Stimulated activated CD8-positive, alpha-beta memory T cell treated with anti-CD3 and anti-CD28 coated beads, Interleukin-2, amount 100 ng/mL, for 1 hour (primary cell): ENCODE results near the gene SVIL.
"Not testable (repeated sequence)": the region's sequence is repeated elsewhere in the genome, so short reads cannot be mapped to it uniquely, and the experiment has no call there.

Experiments used
- DNase-seq, 2 donors: peaks; one replicate each; pipeline ENCODE4 v3.0.0-alpha.2; 2020; ENCODE audit warnings: low read depth in 2 of 2

SVIL gene

DNA sequence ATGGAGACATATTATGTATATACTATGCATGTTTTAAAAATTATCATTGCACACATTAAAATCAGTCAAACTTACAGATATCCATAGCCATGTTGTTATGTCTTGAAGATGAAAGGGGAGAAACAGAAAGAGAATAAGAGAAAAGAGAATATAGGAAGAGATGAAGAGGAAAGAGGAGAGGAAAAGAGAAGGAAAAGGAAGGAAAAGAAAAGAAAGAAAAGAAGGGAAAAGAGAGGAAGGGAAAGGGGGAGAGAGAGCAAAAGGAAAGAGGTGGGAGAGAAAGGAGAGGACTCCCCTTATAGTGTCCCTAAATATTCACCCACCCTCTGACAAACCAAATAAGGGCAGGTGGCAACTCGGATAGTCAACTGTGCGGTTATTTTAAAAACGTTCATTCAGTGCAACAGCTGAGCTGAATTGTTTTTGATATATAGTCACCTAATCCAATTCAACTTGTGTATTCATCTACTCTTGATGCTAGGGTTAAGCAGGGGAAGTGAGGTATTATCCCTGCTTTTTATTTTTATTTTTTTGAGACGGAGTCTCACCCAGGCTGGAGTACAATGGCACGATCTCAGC is 14.6 kb downstream of the SVIL start:
- DNase-seq = no peak

DNA sequence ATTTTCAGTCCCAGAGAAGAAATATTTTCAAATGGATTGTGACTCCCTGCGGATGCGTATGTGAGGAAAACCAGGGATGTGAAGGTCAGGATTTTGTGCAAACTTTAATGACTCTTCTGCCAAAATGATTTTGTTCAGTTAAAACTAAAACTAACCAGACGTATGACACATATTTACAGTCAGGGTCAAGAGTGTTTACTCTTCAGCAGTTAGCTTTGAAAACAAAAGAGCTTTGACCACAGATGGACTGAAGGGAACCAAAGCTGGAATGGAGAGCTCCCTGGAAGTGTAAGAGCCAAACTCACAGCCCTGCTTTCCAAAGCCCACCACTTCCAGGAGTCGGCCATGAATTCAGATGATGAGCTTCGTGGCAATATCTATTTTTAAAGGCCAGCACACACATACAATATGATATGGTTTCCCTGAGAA is 15.5 kb downstream of the SVIL start:
- no peak for DNase-seq

DNA sequence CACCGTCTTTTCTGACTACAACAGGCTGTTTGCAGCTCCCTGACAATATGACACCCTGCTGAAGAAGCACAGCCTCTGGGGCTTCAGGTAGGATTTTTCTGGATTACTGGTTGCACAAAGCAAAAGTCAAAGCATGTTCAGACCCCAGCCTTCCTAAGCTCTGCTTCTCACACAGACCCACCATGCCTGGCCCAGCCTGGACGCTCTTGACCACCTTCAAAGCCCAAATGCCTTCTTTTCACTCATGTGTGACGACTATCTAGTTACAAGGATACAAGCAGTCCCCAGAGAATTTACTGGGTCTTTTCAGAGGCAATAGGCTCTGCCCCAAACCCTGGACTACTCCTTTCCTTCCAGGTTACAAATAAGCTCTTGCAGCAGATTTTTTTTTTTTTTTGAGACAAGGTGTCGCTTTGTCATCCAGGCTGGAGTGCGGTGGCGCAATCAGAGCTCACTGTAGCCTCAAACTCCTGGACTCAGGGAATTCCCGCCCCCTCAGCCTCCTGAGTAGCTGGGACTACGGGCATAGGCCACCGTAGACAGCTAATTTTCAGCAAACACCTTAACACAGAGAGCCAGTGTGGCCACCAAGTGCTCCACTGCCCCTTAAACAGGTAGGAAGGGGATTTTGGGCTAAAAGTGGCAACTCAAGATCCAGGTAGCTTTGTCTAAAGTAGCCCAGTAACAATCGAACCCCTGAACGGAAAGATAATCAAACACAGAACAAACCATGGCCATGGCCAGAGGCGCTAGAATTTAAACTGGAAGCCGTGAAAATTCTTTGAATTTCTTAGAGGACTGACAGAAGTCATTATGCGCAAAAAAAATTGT is 16.2 kb downstream of the SVIL start:
- DNase-seq = no peak

DNA sequence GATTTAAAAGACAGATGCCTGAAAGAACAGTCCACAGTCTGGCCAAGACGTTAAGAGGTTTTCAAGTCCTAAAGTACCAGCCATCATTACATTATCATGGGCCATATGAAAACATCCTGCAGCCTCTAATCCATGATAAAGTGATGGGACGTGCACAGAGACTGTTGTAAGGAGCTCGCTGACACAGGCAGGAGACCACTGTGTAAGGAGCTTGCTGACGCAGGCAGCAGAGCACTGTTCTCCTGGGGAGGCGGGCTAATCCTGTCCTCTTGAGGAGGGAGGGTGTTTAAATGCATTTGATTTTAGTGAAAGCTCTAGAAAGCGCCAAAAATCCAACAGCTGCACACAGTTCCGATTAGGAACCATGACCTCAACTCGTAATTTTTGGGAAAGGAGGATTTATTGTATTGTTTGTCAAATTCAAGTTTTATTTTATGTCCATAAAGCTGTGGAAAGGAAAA is 16.9 kb downstream of the SVIL start:
- no peak for DNase-seq

DNA sequence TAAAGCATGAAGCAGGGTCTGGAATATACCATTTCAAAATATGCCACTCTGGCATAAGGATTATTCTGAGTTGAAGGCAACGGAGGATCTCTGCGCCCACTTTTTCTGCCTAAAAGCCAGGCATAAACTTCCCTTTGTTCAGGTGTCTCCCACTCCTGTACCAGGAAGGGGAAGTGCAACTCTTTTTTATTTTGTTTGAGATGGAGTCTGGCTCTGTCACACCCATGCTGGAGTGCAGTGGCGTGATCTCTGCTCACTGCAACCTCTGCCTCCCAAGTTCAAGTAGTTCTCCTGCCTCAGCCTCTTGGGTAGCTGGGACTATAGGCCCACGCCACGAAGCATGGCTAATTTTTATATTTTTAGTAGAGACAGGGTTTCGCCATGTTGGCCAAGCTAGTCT is 18.2 kb downstream of the SVIL start:
- DNase-seq = no peak

DNA sequence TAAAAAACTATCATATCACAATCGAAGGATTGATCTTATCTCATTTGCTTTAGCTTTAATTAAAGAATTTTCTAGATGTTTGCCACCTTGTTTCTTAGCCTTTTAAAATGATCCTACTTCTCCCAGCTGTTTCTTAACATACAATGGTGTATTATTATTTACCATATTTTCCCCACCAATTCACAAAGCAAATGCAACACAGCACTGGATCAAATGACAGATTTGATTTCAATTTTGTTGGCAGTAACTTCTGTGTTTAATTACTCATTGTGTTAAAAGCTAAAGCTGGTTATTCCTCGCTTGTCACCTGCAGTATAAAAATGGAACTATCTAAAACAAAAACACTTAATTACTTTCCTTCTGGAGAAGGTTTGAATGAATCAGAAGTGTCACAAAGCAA is 19.6 kb downstream of the SVIL start:
- DNase-seq = no peak

DNA sequence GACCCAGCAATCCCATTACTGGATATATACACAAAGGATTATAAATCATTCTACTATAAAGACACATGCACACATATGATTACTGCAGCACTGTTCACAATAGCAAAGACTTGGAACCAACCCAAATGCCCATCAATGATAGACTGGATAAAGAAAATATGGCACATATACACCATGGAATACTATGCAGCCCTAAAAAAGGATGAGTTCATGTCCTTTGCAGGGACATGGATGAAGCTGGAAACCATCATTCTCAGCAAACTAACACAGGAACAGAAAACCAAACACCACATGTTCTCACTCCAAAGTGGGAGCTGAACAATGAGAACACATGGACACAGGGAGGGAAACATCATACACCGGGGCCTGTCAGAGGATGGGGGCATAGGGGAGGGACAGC is 20.5 kb downstream of the SVIL start:
- DNase-seq = not testable (repeated sequence)

DNA sequence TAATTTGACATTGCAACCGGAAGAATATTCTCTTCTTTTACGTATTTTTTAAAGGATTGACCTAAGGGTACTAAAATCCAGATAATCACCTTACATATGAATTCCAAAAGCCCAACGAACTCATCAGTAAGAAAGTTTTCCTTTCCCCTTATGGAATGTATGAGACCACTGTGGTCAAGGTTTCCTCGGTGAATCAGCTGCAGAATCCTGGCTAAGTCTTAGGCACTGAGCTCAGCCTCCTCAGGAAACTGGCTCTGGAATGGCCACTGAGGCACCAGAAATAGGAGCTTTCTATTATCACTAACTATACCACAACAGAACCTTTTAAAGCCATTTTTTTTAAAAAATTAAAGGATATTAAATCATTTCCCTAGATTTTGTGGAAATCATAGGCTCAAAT is 21.0 kb downstream of the SVIL start:
- no peak for DNase-seq

DNA sequence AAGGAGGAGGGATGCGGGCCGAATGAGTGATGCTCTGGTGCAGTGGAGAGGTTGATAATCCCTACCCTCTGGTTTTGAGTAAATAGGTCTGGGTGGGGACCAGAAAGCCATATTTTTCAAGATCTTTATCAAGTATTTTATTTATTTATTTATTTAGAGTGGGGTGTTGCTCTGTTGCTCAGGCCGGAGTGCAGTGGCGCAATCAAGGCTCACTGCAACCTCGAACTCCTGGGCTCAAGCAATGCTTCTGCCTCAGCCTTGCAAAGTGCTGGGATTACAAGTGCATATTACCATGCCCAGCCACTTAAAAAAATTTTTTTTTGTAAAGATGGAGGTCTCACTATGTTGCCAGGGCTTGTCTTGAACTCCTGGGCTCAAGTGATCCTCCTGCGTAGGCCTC is 21.6 kb downstream of the SVIL start:
- no peak for DNase-seq

DNA sequence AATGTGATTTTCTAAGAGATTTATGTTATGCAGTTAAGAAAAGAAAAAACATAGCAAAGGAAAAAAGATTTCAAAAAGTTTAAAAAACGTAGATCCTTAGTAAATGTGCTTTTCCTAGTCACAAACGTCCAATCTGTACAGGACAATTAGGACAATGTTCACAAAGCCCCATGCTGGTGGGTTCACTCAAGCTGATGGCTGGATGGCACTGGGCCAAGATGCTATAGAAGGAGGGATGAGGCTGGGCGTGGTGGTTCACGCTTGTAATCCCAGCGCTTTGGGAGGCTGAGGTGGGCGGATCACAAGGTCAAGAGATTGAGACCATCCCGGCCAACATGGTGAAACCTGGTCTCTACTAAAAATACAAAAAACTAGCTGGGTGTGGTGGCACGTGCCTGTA is 22.1 kb downstream of the SVIL start:
- no peak for DNase-seq

DNA sequence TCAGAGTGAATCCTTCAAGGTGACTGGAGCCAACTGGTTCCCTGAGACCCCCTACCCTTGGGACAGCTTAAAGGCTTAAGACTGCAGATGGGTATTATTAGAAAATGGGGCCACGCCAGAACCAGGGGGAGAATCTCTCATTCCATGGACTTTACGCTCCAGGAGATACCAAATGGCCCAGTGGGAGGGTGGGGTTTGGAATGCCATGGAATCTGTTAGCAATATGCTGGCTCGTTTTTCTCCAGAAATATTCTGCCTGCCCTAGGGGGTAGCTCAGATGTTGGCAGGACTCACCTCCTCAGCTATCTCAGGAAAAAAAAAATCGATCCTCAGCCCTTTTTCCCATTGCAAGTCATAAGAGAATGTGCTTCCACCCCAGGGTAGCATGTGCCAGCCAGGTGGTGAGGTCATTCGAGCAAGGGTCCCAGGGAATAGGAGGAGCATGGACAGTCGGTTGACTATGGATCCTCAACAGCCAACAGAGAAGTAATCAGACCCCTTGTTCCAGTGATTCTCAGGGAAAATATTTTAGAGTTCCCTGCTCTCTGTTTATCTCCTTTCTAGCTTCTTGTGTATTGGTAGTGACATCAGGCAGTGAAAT is 22.9 kb downstream of the SVIL start:
- DNase-seq = no peak

DNA sequence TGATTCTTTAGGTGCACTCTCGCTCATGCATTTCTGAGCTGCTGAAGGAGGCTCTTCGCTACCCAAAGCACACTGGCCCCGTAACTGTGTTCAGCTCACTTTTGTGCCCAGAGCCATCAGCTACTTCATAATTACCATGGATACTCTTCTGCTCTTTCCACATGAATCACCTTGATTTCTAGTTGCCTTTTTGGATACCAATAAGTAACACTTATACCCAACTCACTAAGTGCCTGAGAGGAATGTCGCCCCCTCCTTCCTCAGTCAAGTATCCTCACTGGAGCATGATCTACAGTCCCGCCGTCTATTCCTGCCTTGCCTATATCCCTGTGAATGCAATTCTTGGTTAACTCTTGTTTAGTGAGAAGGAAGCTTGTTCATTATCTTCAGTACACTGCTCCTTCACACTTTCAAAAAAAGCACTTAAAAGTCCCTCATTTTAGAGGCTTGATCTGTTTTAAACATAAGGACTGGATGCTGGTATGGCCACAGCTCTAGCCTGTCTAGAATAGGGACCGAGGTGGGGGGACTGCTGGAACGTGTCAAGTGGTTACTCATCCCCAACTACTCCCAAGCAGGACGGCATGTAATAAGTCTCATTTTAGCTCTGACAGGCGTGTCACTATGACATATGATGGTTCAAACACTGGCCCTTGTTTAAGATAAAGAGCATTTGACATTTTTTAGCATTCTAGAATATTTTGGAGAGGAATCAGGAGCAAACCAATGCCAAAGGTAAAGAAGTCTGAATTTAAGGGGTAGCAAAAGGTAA is 23.7 kb downstream of the SVIL start:
- no peak for DNase-seq

DNA sequence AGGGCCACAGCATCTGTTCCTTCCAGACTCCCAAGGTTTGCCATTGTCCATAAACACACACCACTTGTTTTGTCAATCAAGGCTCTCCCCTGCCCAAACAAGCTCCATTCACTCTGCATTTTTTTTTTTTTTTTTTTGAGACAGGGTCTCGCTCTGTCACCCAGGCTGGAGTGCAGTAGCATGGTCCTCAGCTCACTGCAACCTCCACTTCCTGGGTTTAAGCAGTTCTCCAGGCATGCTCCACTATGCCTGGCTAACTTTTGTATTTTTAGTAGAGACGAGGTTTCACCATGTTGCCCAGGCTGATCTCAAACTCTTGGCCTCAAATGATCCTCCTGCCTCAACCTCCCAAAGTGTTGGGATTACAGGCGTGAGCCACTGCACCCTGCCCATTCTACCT is 24.4 kb downstream of the SVIL start:
- DNase-seq = not testable (repeated sequence)

DNA sequence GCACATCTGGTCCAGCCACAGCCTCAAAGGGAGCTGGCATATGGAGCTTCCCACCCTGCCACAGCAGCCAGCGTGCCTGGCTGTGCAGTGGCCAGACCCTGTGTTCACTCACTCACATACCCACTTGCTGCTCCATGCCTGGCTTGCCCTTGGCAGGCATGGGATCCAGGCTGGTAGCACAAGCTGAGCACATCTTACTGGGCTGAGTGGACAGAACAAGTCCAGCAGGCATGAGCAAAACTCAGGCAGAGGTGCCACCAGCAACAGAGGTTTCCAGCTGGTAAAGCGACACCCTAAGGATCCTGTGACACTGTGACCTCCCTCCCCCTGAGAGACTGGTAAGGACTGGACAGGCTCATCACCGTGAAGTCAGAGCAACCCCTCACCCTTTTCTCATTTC is 25.1 kb downstream of the SVIL start:
- DNase-seq = no peak

DNA sequence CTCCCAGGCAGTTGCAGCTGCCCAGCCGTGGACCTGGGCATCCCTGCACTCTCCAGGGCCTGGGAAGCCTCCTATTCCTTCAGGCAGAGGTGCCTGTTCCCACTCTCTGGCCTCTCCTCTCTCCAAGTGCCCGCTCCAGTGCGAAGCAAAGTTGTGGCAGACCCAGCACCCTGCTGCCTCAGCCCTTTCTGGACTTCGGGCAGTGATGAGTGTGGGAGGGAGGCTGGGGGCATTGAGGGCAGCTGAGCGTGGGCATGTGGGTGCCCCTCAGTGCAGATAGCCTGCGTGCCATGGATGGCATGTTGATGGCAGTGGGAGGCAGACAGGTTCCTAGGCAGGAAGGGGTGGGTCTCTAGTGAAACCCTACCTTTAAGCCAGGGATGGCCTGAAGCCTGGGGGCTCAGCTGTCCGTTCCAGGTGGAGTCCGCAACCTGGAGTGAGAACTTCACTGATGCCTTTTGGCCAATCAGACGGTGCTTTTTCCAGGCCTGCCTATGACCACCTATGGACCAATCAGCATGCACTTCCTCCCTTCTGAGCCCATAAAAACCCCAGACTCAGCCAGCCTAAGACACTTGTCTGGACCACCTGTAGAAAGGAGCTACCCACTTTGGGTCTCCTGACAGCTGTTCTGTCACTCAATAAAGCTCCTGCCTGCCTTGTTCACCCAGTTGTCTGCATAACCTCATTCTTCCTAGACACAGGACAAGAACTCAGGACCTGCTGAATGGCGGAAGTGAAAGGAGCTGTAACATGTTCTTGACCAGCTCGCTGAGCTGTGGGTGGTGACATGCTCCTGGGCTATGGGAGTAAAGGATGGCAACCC is 26.1 kb downstream of the SVIL start:
- DNase-seq = no peak

DNA sequence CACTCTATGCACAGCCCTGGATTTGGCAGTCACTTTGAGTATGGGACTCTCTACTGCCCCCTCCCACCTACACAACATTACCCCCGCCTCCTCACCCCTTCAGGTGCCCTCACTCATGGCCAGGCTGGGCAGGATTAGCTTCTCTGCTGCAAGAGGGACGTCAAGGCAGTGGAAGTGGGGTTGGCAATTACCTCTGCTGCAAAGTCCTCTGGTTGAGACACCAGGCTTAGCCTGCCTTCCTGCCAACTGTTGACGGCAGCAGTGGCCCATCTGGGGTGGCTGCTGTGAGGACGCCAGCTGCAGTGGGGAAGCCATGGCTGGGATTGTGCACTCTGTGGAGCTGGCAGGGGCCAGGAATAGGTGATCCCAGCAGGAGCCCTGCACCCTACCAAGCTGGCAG is 26.7 kb downstream of the SVIL start:
- DNase-seq = no peak

DNA sequence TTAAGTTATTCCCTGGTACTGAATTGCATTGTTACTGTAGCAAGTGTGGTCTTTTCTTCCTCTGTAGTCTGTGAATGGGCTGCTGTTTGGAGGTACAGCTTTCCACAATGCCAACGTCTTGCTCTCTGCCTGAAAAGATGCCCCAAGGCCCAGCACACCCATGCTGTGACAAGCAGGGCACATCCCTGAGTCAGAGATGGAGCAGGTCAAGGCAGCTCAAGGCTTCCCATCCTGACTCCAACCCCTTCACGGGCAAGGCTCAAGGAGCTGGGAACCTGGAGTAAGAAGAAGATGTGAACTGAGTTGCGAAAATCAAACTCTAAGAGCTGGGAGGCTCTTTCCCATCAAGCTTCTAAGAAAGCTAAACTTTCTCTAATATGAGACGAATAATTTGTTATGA is 27.2 kb downstream of the SVIL start:
- DNase-seq = no peak

DNA sequence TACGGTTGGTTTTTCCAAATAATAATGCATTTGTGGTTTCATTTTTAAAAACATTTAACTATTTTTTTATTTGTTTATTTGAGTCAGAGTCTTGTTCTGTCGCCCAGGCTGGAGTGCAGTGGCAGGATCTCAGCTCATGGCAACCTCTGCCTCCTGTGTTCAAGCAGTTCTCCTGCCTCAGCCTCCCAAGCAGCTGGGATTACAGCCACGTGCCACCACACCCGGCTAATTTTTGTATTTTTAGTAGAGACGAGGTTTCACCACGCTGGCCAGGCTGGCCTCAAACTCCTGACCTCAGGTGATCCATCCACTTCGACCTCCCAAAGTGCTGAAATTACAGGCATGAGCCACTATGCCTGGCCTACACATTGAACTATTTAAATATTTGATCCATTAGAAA is 28.1 kb downstream of the SVIL start:
- DNase-seq = not testable (repeated sequence)

DNA sequence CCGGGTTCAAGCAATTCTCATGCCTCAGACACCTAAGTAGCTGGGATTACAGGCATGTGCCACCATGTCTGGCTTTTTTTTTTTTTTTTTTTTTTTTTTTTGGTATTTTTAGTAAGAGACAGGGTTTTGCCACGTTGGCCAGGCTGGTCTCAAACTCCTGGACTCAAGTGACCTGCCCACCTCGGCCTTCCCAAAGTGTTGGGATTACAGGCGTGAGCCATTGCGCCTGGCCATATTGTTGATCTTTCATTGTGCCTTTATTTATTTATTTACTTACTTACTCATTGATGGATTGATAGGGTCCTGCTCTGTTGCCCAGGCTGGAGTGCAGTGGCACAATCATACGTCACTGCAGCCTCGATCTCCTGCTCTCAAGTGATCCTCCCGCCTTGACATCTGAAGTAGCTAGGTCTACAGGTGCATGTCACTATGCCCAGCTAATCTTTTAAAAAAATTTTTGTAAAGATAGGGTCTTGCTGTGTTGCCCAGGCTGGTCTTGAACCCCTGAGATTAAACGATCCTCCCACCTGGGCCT is 30.4 kb downstream of the SVIL start:
- no peak for DNase-seq

DNA sequence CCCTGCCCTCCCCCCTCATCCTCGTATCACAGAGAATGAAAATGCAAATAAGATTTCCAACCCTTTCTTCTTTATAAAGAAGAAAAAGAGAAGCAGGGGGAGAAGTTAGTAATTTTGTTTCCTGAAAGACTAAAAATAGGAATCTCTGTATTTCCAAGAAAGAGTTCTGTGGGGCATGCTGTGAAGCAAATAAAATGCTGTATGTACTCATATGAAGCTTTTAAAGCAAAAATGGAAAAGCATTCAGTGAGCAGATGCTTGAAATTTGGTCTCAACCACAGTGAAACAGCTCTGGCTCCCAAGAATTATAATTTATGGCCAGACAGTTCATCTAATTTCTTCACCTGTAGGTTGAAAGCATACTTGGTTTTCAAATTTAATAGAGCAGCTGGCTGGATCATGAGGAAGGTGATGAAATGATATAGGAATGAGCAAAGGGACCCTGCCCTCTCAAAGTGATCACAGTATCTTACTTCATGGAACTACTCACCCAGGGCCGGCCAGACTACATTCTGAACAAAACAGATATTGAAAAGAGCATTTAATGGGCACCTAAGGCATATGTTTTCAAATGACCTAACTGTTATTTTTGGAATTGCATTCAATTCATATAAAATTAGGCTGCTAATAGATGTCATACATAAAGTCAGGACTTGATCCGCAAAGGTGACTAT is 31.4 kb downstream of the SVIL start:
- no peak for DNase-seq

DNA sequence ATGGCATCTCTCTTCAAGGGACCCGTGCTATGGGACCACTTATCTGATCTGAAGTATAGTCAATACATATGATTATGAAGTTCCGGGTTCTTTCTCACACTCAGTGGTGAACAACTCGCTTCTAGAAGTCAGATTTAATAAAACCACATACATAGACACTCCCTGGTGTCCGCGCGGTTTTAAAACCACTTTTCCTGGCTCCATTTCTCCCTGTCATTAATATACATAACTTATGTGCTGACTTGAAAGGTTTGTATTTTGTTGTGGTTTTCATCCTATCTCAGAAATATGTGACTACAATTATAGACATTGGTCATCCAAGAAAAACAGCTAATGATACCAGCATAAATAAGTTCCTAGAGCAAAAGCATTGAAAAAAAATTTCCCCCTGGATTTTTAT is 34.0 kb downstream of the SVIL start:
- DNase-seq = no peak
